Measurements from ENCODE around the gene ARHGDIG. TPM values are rescaled to one million over a fixed set of nuclear protein-coding genes. Genes with fewer than 3 reads are reported as not detected.

ARHGDIG gene
- total and polyA plus RNA-seq, 2 of the 4 experiments (the other 2 are of a cell fraction): 0.24 to 0.36 TPM

- no peak overlapping the region for H3K23ac ChIP-seq (ENCODE audit: low read depth, low read length)
- no peak overlapping the region for H3K56ac ChIP-seq (ENCODE audit: extremely low read depth, insufficient read depth, low read length)
- no peaks in the 10 kb centered on the region for H3K27me3 ChIP-seq (ENCODE audit: control insufficient read depth, insufficient read depth, low read length)
- WGBS, 2 experiments (ENCODE audit: extremely low coverage in 2 of 2, insufficient read length in 1 of 2): 92% methylated on average over 8 of the region's 37 CpGs; no CpG with 5 or more reads in 1 of the 2 experiments
- no peak overlapping the region for H2BK15ac ChIP-seq (ENCODE audit: low read depth, low read length)
- no peaks in the 10 kb centered on the region for H3K9me3 ChIP-seq (ENCODE audit: control insufficient read depth, insufficient read depth, low read length)
- H4K20me1 ChIP-seq (ENCODE audit: insufficient read depth, low read length): no peaks in the 10 kb centered on the region; the same call in 1 of the 2 replicates
- H2AK9ac ChIP-seq (replicated peaks; ENCODE audit: low read depth, low read length, poor library complexity): no peak overlapping the region
- H3K4me2 ChIP-seq (ENCODE audit: low read depth, low read length): no peak overlapping the region
- POLR2A ChIA-PET (ENCODE audit: unreplicated experiment): no interaction called here
- no peak overlapping the region for H2AK5ac ChIP-seq (ENCODE audit: low read depth, low read length)
- H3K27ac ChIP-seq (ENCODE audit: insufficient read depth, low read length): no peak overlapping the region
- no peak for DNase-seq
- H3K79me1 ChIP-seq (ENCODE audit: low read depth in 1 of 2, low read length in 2 of 2): peaks cover 0 to 6% of the 10 kb centered on the region in 2 experiments; a peak in 2 of 4 replicates
- no peak for ATAC-seq (ENCODE audit: low read depth)
- H2BK5ac ChIP-seq (ENCODE audit: low read depth, low read length, poor library complexity, severe bottlenecking): no peak overlapping the region
- TF ChIP-seq MXI1 (IDR thresholded peaks at IDR 0.05; ENCODE audit: borderline replicate concordance, low read depth, low read length) (no peak), MAFK (IDR thresholded peaks at IDR 0.05; ENCODE audit: low read depth, low read length) (no peak), MAZ (IDR thresholded peaks at IDR 0.05; ENCODE audit: borderline replicate concordance, low read depth, low read length) (no peak), NFE2L2 (IDR thresholded peaks at IDR 0.05; ENCODE audit: low read depth, low read length) (no peak), ELK1 (IDR thresholded peaks at IDR 0.05; ENCODE audit: borderline replicate concordance, low read depth, low read length) (no peak), SMC3 (IDR thresholded peaks at IDR 0.05; ENCODE audit: low read depth, low read length) (no peak), CHD1 (IDR thresholded peaks at IDR 0.05; ENCODE audit: low read depth, low read length) (no peak), CEBPB (IDR thresholded peaks at IDR 0.05; ENCODE audit: low read depth, low read length) (no peak), CTCF (conservative IDR thresholded peaks at IDR 0.05; ENCODE audit: low read depth, low read length) (no peak), USF2 (IDR thresholded peaks at IDR 0.05; ENCODE audit: low read depth, low read length) (no peak), FOS (IDR thresholded peaks at IDR 0.05; ENCODE audit: low read depth, low read length) (no peak), BHLHE40 (IDR thresholded peaks at IDR 0.05; ENCODE audit: low read depth, low read length) (no peak), RFX5 (IDR thresholded peaks at IDR 0.05; ENCODE audit: low read depth, low read length) (no peak), POLR2A (IDR thresholded peaks at IDR 0.05; ENCODE audit: low read depth, low read length) (no peak), RAD21 (IDR thresholded peaks at IDR 0.05; ENCODE audit: low read length) (no peak)
- CTCF ChIA-PET: no interaction called here
- no peak overlapping the region for H4K5ac ChIP-seq (ENCODE audit: low read depth, low read length)
- no peak overlapping the region for H2BK120ac ChIP-seq (ENCODE audit: low read depth, low read length)
- no peak overlapping the region for H4K91ac ChIP-seq (ENCODE audit: insufficient read depth, low read depth, low read length)
- H4K8ac ChIP-seq (ENCODE audit: low read depth in 2 of 2, low read length in 2 of 2): no peak overlapping the region
- H3K4ac ChIP-seq (ENCODE audit: low read depth, low read length): no peak overlapping the region
- no peak overlapping the region for H3K18ac ChIP-seq (ENCODE audit: low read depth, low read length)
- H3K9me1 ChIP-seq (ENCODE audit: insufficient read depth, low read length): no peaks in the 10 kb centered on the region
- H2BK20ac ChIP-seq (ENCODE audit: low read depth, low read length): no peak overlapping the region
- H2AFZ ChIP-seq (replicated peaks; ENCODE audit: low read length, poor library complexity): no peak overlapping the region
- dilution Hi-C loops (cut with HindIII; ENCODE audit: low sequenced_read_pairs, unreplicated experiment) (no loop called here), in situ Hi-C loops (cut with MboI; ENCODE audit: low sequenced_read_pairs) (no loop called here), intact Hi-C loops (cut with micrococcal nuclease) (no loop called here)
- H3K4me3 ChIP-seq (ENCODE audit: insufficient read depth, low read depth, low read length): no peak overlapping the region
- no peak overlapping the region for H3K14ac ChIP-seq (replicated peaks; ENCODE audit: low read depth, low read length)
- BruUV-seq (replicated peaks): no TSS peak
- H3K9ac ChIP-seq (ENCODE audit: low read depth, low read length): no peak overlapping the region
- H3K36me3 ChIP-seq (ENCODE audit: control insufficient read depth, insufficient read depth, low read length): peaks cover 35% of the 10 kb centered on the region
- H3K4me1 ChIP-seq (ENCODE audit: control insufficient read depth, insufficient read depth, low read length): no peaks in the 10 kb centered on the region
Measured at GRCh38 chr16:296806-297510, 16.6 kb downstream of the ARHGDIG start.
